GM13977 (cell line): Measurements from ENCODE around the gene KAZN.

Source experiments
- DNase-seq: peaks from one replicate; pipeline ENCODE4 v3.0.0; 2012; ENCODE audit warnings: low spot score
- in situ Hi-C: fragments of 300-500 bp; cut with MboI; formaldehyde crosslinking; loops from one replicate; pipeline ENCODE4 v1.12.0; 2022; ENCODE audit warnings: low sequenced_read_pairs, low pct_unique_long_range_greater_than_20kb, mixed read lengths, inconsistent platforms; ENCODE audit not compliant: unreplicated experiment
- TF ChIP-seq, protein P1 (sequence below): IDR thresholded peaks from 2 replicates; pipeline ENCODE4 v1.5.1; 2012; ENCODE audit warnings: mild to moderate bottlenecking, control low read depth; ENCODE audit not compliant: insufficient read depth; ENCODE audit errors: extremely low read depth, missing control alignments

Gene KAZN

DNA sequence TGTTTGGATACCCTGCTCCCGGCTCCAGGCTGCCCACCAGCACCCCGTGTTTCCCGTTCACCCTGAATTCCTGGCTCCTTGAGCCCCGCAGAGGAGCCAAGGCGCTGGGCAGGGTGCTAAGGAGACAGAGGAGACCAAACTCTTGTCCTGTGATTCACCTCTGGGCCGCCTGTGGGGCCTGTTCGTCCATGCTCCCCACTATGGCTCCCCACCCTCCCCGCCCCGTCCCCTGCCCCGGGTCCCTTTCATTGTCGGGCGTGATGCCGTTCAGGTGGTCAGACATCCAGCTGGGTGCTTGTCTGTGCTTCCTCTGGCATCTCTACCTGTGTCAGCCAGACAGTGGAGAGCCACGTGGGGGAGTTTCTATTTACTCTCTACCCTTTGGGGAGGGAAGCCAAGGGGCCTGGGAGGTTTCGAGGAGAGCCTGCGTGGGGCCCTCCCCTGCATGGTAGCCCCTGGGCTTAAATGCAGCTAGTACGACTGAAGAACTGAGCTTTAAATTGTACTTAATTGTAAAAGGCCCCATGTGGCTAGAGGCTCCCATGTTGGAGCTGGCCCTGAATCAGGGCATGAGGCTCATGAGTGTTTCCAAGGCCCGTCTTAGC is 333.7 kb downstream of the KAZN start:
- TF ChIP-seq, protein P1, sequence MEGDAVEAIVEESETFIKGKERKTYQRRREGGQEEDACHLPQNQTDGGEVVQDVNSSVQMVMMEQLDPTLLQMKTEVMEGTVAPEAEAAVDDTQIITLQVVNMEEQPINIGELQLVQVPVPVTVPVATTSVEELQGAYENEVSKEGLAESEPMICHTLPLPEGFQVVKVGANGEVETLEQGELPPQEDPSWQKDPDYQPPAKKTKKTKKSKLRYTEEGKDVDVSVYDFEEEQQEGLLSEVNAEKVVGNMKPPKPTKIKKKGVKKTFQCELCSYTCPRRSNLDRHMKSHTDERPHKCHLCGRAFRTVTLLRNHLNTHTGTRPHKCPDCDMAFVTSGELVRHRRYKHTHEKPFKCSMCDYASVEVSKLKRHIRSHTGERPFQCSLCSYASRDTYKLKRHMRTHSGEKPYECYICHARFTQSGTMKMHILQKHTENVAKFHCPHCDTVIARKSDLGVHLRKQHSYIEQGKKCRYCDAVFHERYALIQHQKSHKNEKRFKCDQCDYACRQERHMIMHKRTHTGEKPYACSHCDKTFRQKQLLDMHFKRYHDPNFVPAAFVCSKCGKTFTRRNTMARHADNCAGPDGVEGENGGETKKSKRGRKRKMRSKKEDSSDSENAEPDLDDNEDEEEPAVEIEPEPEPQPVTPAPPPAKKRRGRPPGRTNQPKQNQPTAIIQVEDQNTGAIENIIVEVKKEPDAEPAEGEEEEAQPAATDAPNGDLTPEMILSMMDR: no peak
- no peak for DNase-seq
- in situ Hi-C loops: no loop called here

DNA sequence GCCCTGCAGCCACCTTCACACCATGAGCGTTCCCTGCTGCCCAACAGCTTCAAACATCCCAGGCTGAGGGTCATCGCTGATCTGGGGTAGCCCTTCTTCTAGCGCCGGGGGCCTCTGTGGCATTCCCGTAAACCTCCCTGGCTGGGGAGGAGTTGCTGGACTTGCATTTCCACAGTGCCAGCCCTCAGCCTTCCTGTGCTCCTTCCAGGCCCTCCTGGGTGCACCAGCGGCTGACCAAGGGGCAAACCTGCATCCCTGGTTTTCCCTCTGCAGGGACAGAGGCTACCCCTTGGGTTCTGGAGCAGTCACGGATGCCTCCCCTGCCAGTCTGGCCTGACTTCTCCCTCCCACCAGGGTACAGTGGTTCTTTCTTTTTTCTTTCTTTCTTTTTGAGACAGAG is 336.4 kb downstream of the KAZN start:
- TF ChIP-seq, protein P1: no peak
- DNase-seq: no peak
- in situ Hi-C loops: no loop called here

DNA sequence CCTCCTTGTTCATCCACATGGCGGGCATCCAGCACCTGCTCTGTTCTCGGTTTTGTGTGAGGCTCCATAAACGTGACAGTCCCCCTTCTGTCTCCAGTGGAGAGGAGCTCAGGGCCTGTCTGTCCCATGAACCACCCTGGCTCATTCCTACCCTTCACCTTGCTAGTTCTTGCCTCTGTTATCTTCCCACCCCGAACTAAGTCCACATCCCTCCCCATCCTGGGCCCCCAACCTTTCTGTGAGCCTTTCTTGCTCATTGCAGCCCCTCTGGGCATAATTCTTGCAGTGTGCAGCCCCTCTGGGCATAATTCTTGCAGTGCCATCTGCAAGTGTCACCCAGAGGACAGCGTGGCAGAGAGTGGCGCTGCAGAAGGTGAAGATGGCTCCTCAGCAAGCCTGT is 338.3 kb downstream of the KAZN start:
- in situ Hi-C loops: no loop called here

DNA sequence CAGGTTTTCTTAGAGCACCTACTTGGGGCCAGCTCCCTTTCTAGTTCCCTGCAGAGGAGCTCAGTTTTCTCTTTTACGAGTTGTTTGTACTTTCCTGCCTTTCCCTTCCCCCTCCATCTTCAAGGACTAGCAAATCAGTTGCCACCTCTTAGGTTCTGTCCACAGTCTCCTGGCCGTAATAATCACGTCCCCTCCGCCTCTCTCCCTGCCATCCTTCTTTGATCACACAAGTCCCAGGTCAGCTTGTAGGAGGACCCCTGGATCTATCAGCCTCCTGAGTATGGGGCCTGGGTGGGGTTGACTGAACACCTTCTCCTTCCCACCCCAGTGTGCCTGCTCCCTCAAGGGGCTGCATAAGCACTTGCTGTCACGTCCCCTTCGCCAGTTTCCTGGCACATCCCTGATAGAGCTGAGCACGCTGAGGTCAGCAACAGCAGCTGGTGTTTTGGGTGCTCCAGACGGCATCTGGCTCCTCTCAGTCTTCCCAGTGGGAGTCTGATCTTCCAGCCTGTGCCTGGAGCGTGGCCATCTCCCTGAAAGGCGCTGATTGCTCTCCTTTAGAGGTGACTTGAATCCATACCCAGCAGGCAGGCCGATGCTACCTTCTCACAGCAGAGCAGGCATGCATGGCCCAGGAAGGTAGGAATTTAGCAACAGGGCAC is 338.9 kb downstream of the KAZN start:
- TF ChIP-seq, protein P1: no peak
- in situ Hi-C loops: no loop called here
- no peak for DNase-seq

More for the DNA sequence above, 338.3 kb downstream of the KAZN start:
- TF ChIP-seq, protein P1: no peak
- no peak for DNase-seq

DNA sequence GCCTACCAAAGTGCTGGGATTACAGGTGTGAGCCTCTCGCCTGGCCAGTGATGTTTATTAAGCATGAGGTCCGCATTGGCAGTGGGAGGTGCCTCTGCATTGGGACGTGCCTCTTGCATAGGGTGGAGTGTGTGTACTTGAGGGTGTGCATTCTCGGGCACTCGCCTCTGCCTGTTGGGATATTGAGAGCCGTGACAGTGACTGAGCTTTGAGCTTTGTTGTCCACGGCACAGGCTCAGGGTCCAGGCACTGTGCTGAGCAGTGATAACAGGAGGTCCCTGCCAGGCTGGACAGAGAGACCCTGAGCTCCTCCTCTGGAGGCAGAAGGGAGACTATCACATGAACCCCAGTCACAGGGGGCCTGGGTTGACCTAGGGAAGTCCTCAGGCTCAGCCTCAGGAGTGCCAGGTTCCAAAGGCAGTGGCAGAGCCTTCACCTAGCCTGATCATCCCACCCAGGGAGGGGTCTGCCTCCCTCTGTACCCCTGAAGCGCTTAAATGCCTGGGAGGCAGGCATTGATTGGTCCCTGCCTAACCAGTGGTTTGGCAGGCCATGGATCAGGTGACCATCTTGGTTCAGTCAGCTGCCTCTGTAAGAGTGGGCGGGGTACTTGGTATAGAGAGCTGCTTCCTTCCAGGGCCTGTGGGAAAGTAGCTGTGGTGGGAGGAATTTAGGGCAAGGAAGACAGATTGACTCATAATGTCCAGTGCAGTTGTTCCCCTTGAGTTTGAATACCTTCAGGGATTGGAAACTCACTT is 341.2 kb downstream of the KAZN start:
- in situ Hi-C loops: no loop called here
- no peak for DNase-seq
- TF ChIP-seq, protein P1: no peak

DNA sequence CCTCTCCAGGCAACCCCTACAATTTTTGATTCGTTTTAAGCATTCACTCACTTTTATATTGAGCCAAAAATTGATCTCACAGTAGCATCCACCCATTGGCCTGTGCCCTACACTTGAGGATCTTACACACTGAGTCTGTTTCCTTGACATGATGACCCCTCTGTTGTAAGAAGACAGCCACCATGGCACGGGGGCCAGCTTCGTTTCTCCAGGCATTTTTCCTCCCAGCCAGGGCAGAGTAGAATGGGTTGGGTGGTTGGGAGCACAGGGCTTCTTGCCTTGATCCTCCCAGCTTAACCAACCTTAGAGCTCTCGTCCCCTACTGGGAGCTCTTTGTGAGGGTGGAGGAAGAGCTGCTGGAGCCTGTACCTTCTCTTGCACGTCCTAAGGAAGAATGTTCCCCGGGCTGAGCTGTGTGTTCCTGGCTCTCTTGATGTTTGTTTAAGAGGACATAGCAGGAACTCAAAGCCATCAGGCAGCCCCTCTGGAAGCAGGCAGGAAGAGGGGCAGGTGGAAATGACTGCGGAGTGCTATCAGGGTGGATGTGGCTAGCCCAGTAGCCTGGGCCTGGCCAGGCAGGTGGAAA is 341.9 kb downstream of the KAZN start:
- TF ChIP-seq, protein P1: no peak
- DNase-seq: no peak
- in situ Hi-C loops: no loop called here
